Measurements from ENCODE around the gene RET.
"Not testable (repeated sequence)": the region's sequence is repeated elsewhere in the genome, so short reads cannot be mapped to it uniquely, and the experiment has no call there.

- TF ChIP-seq, protein P1, sequence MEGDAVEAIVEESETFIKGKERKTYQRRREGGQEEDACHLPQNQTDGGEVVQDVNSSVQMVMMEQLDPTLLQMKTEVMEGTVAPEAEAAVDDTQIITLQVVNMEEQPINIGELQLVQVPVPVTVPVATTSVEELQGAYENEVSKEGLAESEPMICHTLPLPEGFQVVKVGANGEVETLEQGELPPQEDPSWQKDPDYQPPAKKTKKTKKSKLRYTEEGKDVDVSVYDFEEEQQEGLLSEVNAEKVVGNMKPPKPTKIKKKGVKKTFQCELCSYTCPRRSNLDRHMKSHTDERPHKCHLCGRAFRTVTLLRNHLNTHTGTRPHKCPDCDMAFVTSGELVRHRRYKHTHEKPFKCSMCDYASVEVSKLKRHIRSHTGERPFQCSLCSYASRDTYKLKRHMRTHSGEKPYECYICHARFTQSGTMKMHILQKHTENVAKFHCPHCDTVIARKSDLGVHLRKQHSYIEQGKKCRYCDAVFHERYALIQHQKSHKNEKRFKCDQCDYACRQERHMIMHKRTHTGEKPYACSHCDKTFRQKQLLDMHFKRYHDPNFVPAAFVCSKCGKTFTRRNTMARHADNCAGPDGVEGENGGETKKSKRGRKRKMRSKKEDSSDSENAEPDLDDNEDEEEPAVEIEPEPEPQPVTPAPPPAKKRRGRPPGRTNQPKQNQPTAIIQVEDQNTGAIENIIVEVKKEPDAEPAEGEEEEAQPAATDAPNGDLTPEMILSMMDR (IDR thresholded peaks at IDR 0.05): not testable (repeated sequence)
- not testable (repeated sequence) for TF ChIP-seq POLR2A, POLR2AphosphoS5 (IDR thresholded peaks at IDR 0.05)
Measured at GRCh38 chr10:43099339-43099738, 22.5 kb downstream of the RET start.

Measured in sigmoid colon (tissue), 4 donors.